HEK293 (cell line): ENCODE measurements around the gene EDEM2.
A peak's percentile ranks its signal among the peaks of the same experiment; 100 is the strongest.

Experiments used
- ATF2 ChIP-seq: fragments of 450-650 bp; formaldehyde crosslinking; IDR thresholded peaks from 2 replicates; pipeline ENCODE4 v1.5.1; 2016; ENCODE audit warnings: missing biosample characterization, missing genetic modification characterization, low read depth
- BCL11B ChIP-seq: fragments of 450-650 bp; formaldehyde crosslinking; IDR thresholded peaks from 2 replicates; pipeline ENCODE4 v1.5.1; 2016; ENCODE audit warnings: low read depth, missing biosample characterization, missing genetic modification characterization
- EGR2 ChIP-seq: fragments of 450-650 bp; formaldehyde crosslinking; IDR thresholded peaks from 2 replicates; pipeline ENCODE4 v1.5.1; 2016; ENCODE audit warnings: low read depth, missing biosample characterization, missing genetic modification characterization
- IKZF3 ChIP-seq: fragments of 450-650 bp; IDR thresholded peaks from 2 replicates; pipeline ENCODE4 v1.5.0; 2018; ENCODE audit warnings: missing biosample characterization, mild to moderate bottlenecking, missing genetic modification characterization, moderate library complexity
- KLF8 ChIP-seq: fragments of 450-650 bp; formaldehyde crosslinking; IDR thresholded peaks from 2 replicates; pipeline ENCODE4 v1.5.1; 2016; ENCODE audit warnings: missing biosample characterization, missing genetic modification characterization
- PATZ1 ChIP-seq: fragments of 450-650 bp; formaldehyde crosslinking; IDR thresholded peaks from 2 replicates; pipeline ENCODE4 v1.5.1; 2016; ENCODE audit warnings: missing biosample characterization, missing genetic modification characterization
- PRDM4 ChIP-seq: fragments of 450-650 bp; formaldehyde crosslinking; IDR thresholded peaks from 2 replicates; pipeline ENCODE4 v1.5.1; 2017; ENCODE audit warnings: missing biosample characterization, missing genetic modification characterization
- SALL2 ChIP-seq: fragments of 450-650 bp; formaldehyde crosslinking; IDR thresholded peaks from 2 replicates; pipeline ENCODE4 v1.5.0; 2017; ENCODE audit warnings: missing biosample characterization, mild to moderate bottlenecking, missing genetic modification characterization, borderline replicate concordance
- SP2 ChIP-seq: fragments of 450-650 bp; formaldehyde crosslinking; IDR thresholded peaks from 2 replicates; pipeline ENCODE4 v1.5.1; 2016; ENCODE audit warnings: missing biosample characterization, missing genetic modification characterization
- ZBTB10 ChIP-seq: fragments of 450-650 bp; formaldehyde crosslinking; IDR thresholded peaks from 2 replicates; pipeline ENCODE4 v1.5.1; 2016; ENCODE audit warnings: missing biosample characterization, missing genetic modification characterization
- ZBTB11 ChIP-seq: fragments of 450-650 bp; formaldehyde crosslinking; conservative IDR thresholded peaks from 2 replicates; pipeline ENCODE4 v1.5.1; 2016; ENCODE audit warnings: low read depth, missing biosample characterization, missing genetic modification characterization
- ZBTB26 ChIP-seq: fragments of 450-650 bp; formaldehyde crosslinking; optimal IDR thresholded peaks from 2 replicates; pipeline ENCODE3; 2016; ENCODE audit warnings: missing biosample characterization, mild to moderate bottlenecking, missing genetic modification characterization
- ZBTB8A ChIP-seq: fragments of 450-650 bp; formaldehyde crosslinking; IDR thresholded peaks from 2 replicates; pipeline ENCODE4 v1.5.1; 2016; ENCODE audit warnings: missing biosample characterization, missing genetic modification characterization
- ZNF112 ChIP-seq: fragments of 450-650 bp; formaldehyde crosslinking; IDR thresholded peaks from 2 replicates; pipeline ENCODE4 v1.5.0; 2017; ENCODE audit warnings: missing biosample characterization, missing genetic modification characterization
- ZNF157 ChIP-seq: fragments of 450-650 bp; formaldehyde crosslinking; IDR thresholded peaks from 2 replicates; pipeline ENCODE4 v1.5.1; 2016; ENCODE audit warnings: missing biosample characterization, missing genetic modification characterization
- ZNF16 ChIP-seq: fragments of 450-650 bp; formaldehyde crosslinking; IDR thresholded peaks from 2 replicates; pipeline ENCODE4 v1.5.1; 2016; ENCODE audit warnings: low read depth, missing biosample characterization, missing genetic modification characterization
- ZNF23 ChIP-seq: fragments of 450-650 bp; formaldehyde crosslinking; IDR thresholded peaks from 2 replicates; pipeline ENCODE4 v1.5.1; 2016; ENCODE audit warnings: missing biosample characterization, missing genetic modification characterization, borderline replicate concordance
- ZNF292 ChIP-seq: fragments of 450-650 bp; formaldehyde crosslinking; IDR thresholded peaks from 2 replicates; pipeline ENCODE4 v1.5.1; 2016; ENCODE audit warnings: low read depth, missing biosample characterization, missing genetic modification characterization, borderline replicate concordance
- ZNF404 ChIP-seq: fragments of 450-650 bp; formaldehyde crosslinking; IDR thresholded peaks from 2 replicates; pipeline ENCODE4 v1.5.1; 2017; ENCODE audit warnings: missing biosample characterization, missing genetic modification characterization
- ZNF544 ChIP-seq: fragments of 450-650 bp; formaldehyde crosslinking; IDR thresholded peaks from 2 replicates; pipeline ENCODE4 v1.5.0; 2017; ENCODE audit warnings: missing biosample characterization, missing genetic modification characterization
- ZNF548 ChIP-seq: fragments of 450-650 bp; formaldehyde crosslinking; IDR thresholded peaks from 2 replicates; pipeline ENCODE4 v1.5.1; 2016; ENCODE audit warnings: missing biosample characterization, missing genetic modification characterization
- ZNF561 ChIP-seq: fragments of 450-650 bp; IDR thresholded peaks from 2 replicates; pipeline ENCODE4 v1.5.1; 2018; ENCODE audit warnings: missing biosample characterization, missing genetic modification characterization, borderline replicate concordance
- ZNF629 ChIP-seq: fragments of 450-650 bp; formaldehyde crosslinking; IDR thresholded peaks from 2 replicates; pipeline ENCODE4 v1.5.1; 2017; ENCODE audit warnings: missing biosample characterization, missing genetic modification characterization
- ZNF670 ChIP-seq: fragments of 450-650 bp; formaldehyde crosslinking; IDR thresholded peaks from 2 replicates; pipeline ENCODE4 v1.5.1; 2016; ENCODE audit warnings: missing biosample characterization, missing genetic modification characterization, low read depth
- ZNF776 ChIP-seq: fragments of 450-650 bp; formaldehyde crosslinking; IDR thresholded peaks from 2 replicates; pipeline ENCODE4 v1.5.0; 2017; ENCODE audit warnings: missing biosample characterization, missing genetic modification characterization, borderline replicate concordance
- ZSCAN16 ChIP-seq: fragments of 450-650 bp; formaldehyde crosslinking; IDR thresholded peaks from 2 replicates; pipeline ENCODE4 v1.5.1; 2016; ENCODE audit warnings: missing biosample characterization, missing genetic modification characterization

The EDEM2 gene

GRCh38 chr20:35092524-35093266 is 54.4 kb downstream of the EDEM2 start, which contains the start of gene TRPC4AP (continued):
- TF ChIP-seq PATZ1 (tag by site-specific recombination): no peak; the same call in 1 of the 2 replicates
- TF ChIP-seq BCL11B (tag by site-specific recombination): no peak
- TF ChIP-seq ZNF157 (tag by site-specific recombination): no peak
- no peak for TF ChIP-seq ZNF23 (tag by site-specific recombination)
- TF ChIP-seq IKZF3 (tag by site-specific recombination): peak; percentile 36; the same call in 1 of the 2 replicates
- TF ChIP-seq ZNF112 (tag by site-specific recombination): no peak
- peak; percentile 79 for TF ChIP-seq KLF8
- TF ChIP-seq SP2 (tag by site-specific recombination): peak; percentile 3; the same call in 1 of the 2 replicates
- no peak for TF ChIP-seq ZNF16
- no peak for TF ChIP-seq ZNF292
- TF ChIP-seq PRDM4 (tag by site-specific recombination): peak; percentile 98
- TF ChIP-seq ZNF561: peak; percentile 51; the same call in 1 of the 2 replicates
- no peak; the same call in 1 of the 2 replicates for TF ChIP-seq ZNF629 (tag by site-specific recombination)
- TF ChIP-seq ZNF404 (tag by site-specific recombination): no peak
- TF ChIP-seq ZBTB8A (tag by site-specific recombination): peak; percentile 37
- TF ChIP-seq EGR2 (tag by site-specific recombination): no peak
- TF ChIP-seq ATF2: no peak
- TF ChIP-seq ZNF544 (tag by site-specific recombination): no peak
- no peak for TF ChIP-seq ZNF548
- TF ChIP-seq ZNF670 (tag by site-specific recombination): no peak
- peak; percentile 74 for TF ChIP-seq ZBTB11 (tag by site-specific recombination)
- no peak for TF ChIP-seq SALL2 (tag by site-specific recombination)
- TF ChIP-seq ZSCAN16 (tag by site-specific recombination): no peak
- no peak for TF ChIP-seq ZNF776 (tag by site-specific recombination)
- TF ChIP-seq ZBTB10 (tag by site-specific recombination): no peak
- TF ChIP-seq ZBTB26 (tag by site-specific recombination): peak; percentile 81
